Activated effector memory CD4-positive, alpha-beta T cell treated with Interleukin-2 at 50 U/mL for 16 hours (primary cell): ENCODE results near the gene PGM2L1.
"Not testable (repeated sequence)": the region's sequence is repeated elsewhere in the genome, so short reads cannot be mapped to it uniquely, and the experiment has no call there.

Experiments used
- DNase-seq: peaks from one replicate; pipeline ENCODE4 v3.0.0-alpha.2; 2020

PGM2L1 gene

GRCh38 chr11:74398244-74399159, at the start of gene PGM2L1:
Gene PGM2L1, minus strand, starts transcription at chr11:74398433. Its CDS starts 272 bp downstream, at chr11:74398161.
- peak; percentile 89 for DNase-seq

GRCh38 chr11:74447720-74448119, 49.5 kb upstream of the PGM2L1 start:
- DNase-seq, result no peak

- no peak for DNase-seq
Measured at GRCh38 chr11:74446532-74446938, 48.3 kb upstream of the PGM2L1 start.

- DNase-seq, result no peak
Measured at GRCh38 chr11:74444173-74444826, 46.1 kb upstream of the PGM2L1 start.

GRCh38 chr11:74443071-74443864, 45.0 kb upstream of the PGM2L1 start:
- DNase-seq, result no peak

GRCh38 chr11:74442636-74443035, 44.4 kb upstream of the PGM2L1 start:
- no peak for DNase-seq

- DNase-seq, result no peak
Measured at GRCh38 chr11:74438681-74439080, 40.4 kb upstream of the PGM2L1 start.

- no peak for DNase-seq
Measured at GRCh38 chr11:74437441-74438042, 39.3 kb upstream of the PGM2L1 start.

GRCh38 chr11:74434528-74434927, 36.3 kb upstream of the PGM2L1 start:
- no peak for DNase-seq

- no peak for DNase-seq
Measured at GRCh38 chr11:74429205-74429604, 31.0 kb upstream of the PGM2L1 start.

- DNase-seq, result no peak
Measured at GRCh38 chr11:74427384-74427886, 29.2 kb upstream of the PGM2L1 start.

GRCh38 chr11:74425100-74425499, 26.9 kb upstream of the PGM2L1 start:
- no peak for DNase-seq

- DNase-seq, result no peak
Measured at GRCh38 chr11:74418509-74418895, 20.3 kb upstream of the PGM2L1 start.

GRCh38 chr11:74417860-74418508, 19.8 kb upstream of the PGM2L1 start:
- DNase-seq, result no peak

- no peak for DNase-seq
Measured at GRCh38 chr11:74417379-74417804, 19.2 kb upstream of the PGM2L1 start.

GRCh38 chr11:74416974-74417373, 18.7 kb upstream of the PGM2L1 start:
- not testable (repeated sequence) for DNase-seq

- no peak for DNase-seq
Measured at GRCh38 chr11:74412733-74413359, 14.6 kb upstream of the PGM2L1 start.

GRCh38 chr11:74412321-74412720, 14.1 kb upstream of the PGM2L1 start:
- no peak for DNase-seq

GRCh38 chr11:74409633-74410032, 11.4 kb upstream of the PGM2L1 start:
- DNase-seq, result no peak

GRCh38 chr11:74403607-74404321, 5.5 kb upstream of the PGM2L1 start:
- no peak for DNase-seq

GRCh38 chr11:74400606-74401005, 2.4 kb upstream of the PGM2L1 start:
- DNase-seq, result no peak
